Measurements from ENCODE around the gene MAP2K3. TPM values are rescaled to one million over a fixed set of nuclear protein-coding genes. Genes with fewer than 3 reads are reported as not detected.
"Not testable (repeated sequence)": the region's sequence is repeated elsewhere in the genome, so short reads cannot be mapped to it uniquely, and the experiment has no call there.

MAP2K3 gene
- total RNA-seq, 4 donors from 2014 or later = 54.1 to 64.1 (median 55.2) TPM

- intact Hi-C loops (cut with DNase I; ENCODE audit: low total_unique reads) = no loop called here
- TF ChIP-seq, protein P1, sequence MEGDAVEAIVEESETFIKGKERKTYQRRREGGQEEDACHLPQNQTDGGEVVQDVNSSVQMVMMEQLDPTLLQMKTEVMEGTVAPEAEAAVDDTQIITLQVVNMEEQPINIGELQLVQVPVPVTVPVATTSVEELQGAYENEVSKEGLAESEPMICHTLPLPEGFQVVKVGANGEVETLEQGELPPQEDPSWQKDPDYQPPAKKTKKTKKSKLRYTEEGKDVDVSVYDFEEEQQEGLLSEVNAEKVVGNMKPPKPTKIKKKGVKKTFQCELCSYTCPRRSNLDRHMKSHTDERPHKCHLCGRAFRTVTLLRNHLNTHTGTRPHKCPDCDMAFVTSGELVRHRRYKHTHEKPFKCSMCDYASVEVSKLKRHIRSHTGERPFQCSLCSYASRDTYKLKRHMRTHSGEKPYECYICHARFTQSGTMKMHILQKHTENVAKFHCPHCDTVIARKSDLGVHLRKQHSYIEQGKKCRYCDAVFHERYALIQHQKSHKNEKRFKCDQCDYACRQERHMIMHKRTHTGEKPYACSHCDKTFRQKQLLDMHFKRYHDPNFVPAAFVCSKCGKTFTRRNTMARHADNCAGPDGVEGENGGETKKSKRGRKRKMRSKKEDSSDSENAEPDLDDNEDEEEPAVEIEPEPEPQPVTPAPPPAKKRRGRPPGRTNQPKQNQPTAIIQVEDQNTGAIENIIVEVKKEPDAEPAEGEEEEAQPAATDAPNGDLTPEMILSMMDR (IDR thresholded peaks at IDR 0.05) = no peak
- TF ChIP-seq POLR2A (IDR thresholded peaks at IDR 0.05) = no peak
- H3K4me3 ChIP-seq (ENCODE audit: low read depth, poor library complexity, severe bottlenecking) = no peak overlapping the region
- DNase-seq (ENCODE audit: low spot score in 2 of 2) = peak in 1 of 2 donors; percentile 76
- 43 to 50% methylated on average over 7 of the region's 7 CpGs for WGBS, 2 donors
Observed at GRCh38 chr17:21339011-21339410, 54.5 kb downstream of the MAP2K3 start.

GRCh38 chr17:21339571-21339970, 55.1 kb downstream of the MAP2K3 start:
- intact Hi-C loops (cut with DNase I; ENCODE audit: low total_unique reads) = not testable (repeated sequence)
- peak in 1 of 2 donors; percentile 76 for DNase-seq (ENCODE audit: low spot score in 2 of 2)
- 89 to 94% methylated on average over 11 of the region's 11 CpGs for WGBS, 2 donors

DNA sequence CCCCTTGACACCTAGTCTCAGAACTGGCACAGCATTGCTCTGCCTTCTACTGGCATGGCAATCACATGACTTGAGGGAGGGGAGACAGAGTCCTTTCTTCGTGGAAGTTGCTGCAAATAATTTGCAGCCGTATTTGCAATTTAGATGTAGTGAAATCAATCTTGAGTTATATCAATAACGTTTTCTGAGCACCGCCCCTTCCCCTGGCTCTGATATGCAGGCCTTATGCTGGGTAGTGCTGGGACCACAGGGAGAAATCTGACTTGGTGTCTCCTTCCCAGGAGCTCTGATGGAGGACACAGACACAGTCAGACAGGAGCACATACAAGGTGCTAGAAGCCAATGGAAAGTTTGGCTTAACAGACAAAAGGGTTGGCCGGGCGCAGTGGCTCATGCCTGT, 55.9 kb downstream of the MAP2K3 start:
- DNase-seq (ENCODE audit: low spot score in 2 of 2) = peak in 1 of 2 donors; percentile 34
- WGBS, 2 donors = 87 to 89% methylated on average over 6 of the region's 6 CpGs
- H3K4me3 ChIP-seq (ENCODE audit: low read depth, poor library complexity, severe bottlenecking); intact Hi-C loops (cut with DNase I; ENCODE audit: low total_unique reads): not testable (repeated sequence)

More at GRCh38 chr17:21339571-21339970, 55.1 kb downstream of the MAP2K3 start:
- H3K4me3 ChIP-seq (ENCODE audit: low read depth, poor library complexity, severe bottlenecking) = not testable (repeated sequence)

GRCh38 chr17:21341279-21341678, 56.8 kb downstream of the MAP2K3 start:
- peak in 1 of 2 donors; percentile 53 for DNase-seq (ENCODE audit: low spot score in 2 of 2)
- H3K4me3 ChIP-seq (ENCODE audit: low read depth, poor library complexity, severe bottlenecking); intact Hi-C loops (cut with DNase I; ENCODE audit: low total_unique reads): not testable (repeated sequence)
- 84 to 94% methylated on average over 3 to 4 of the region's 4 CpGs for WGBS, 2 donors

DNA sequence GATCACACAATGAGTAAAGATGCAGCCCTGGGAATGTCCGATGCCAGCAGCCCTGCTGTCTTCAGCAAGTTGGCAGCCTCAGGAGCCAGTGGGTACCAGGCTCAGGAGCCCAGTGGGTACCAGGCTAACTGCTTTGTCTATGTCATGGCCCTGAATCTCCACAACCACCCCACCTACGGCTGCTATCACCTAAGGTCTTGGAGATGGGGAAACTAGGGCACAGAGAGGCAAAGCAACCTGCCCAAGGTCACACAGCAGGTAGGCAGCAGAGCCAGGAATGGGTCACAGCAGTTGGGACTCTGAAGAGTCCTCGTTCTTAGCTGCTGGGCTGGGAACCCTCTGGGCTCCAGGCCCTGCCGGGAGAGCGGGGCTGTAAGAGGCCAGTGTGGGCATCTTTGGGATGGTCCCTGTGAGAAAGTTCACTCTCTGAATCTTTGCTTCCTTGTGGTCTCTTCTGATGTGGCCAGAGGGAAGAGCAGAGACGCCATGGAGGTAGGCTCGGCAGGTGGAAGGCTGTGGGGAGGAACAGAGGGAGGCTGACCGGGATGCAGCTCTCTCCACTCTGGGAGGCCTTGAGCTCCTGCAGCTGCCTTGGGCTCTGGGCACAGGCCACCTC, 57.5 kb downstream of the MAP2K3 start:
- 79 to 86% methylated on average over 8 of the region's 8 CpGs for WGBS, 2 donors
- peak in 1 of 2 donors; percentile 60 for DNase-seq (ENCODE audit: low spot score in 2 of 2)
- H3K4me3 ChIP-seq (ENCODE audit: low read depth, poor library complexity, severe bottlenecking); intact Hi-C loops (cut with DNase I; ENCODE audit: low total_unique reads): not testable (repeated sequence)

- intact Hi-C loops (cut with DNase I; ENCODE audit: low total_unique reads); H3K4me3 ChIP-seq (ENCODE audit: low read depth, poor library complexity, severe bottlenecking): not testable (repeated sequence)
- peak in 1 of 2 donors; percentile 80 for DNase-seq (ENCODE audit: low spot score in 2 of 2)
- 71 to 83% methylated on average over 9 to 10 of the region's 11 CpGs for WGBS, 2 donors
Observed at GRCh38 chr17:21343061-21343949, 58.8 kb downstream of the MAP2K3 start.

DNA sequence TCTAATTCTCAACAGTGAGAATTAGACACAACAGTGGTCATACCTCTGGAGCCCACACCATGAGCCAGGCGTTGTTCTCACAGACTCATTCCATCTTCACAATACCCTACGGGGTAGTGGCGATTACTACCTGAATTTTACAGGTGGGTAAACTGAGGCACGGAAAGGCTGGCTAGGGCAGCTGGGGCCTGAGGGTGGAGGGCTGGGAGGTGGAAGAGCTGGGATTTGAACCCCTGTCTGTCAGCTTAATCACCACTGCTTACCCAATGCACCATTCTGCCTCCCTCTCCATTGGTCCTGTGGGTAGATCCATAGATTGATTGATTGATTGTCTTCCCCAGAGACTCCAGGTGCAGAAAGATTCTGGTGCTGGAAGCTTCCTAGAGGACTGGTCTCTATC, 60.3 kb downstream of the MAP2K3 start:
- H3K4me3 ChIP-seq (ENCODE audit: low read depth, poor library complexity, severe bottlenecking); intact Hi-C loops (cut with DNase I; ENCODE audit: low total_unique reads): not testable (repeated sequence)
- peak in 1 of 2 donors; percentile 40 for DNase-seq (ENCODE audit: low spot score in 2 of 2)
- WGBS, 2 donors = 77 to 81% methylated on average over 4 of the region's 4 CpGs

DNA sequence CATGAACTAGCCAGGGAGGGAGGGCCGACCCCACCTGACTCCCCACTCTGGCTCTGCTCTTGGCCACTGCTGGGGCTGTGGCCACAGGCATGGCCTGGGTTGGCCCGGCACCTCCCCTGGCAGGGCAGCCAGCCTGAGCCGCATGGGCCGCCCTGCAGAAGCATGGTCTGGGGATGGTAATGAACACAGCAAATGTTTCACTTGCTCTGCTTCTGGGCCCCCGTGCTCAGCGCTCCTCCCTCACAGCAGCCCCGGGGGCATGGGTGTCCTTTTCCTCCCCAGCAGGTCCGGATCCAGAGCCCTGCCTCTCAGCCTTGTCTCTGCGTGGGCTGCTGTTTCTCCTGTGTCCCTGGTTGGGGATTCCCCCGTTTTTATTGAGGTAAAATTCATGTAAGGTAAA, 60.7 kb downstream of the MAP2K3 start:
- TF ChIP-seq POLR2A (IDR thresholded peaks at IDR 0.05) = no peak
- TF ChIP-seq, protein P1 (IDR thresholded peaks at IDR 0.05) = no peak
- DNase-seq (ENCODE audit: low spot score in 2 of 2) = peak in 1 of 2 donors; percentile 70
- no peak overlapping the region for H3K4me3 ChIP-seq (ENCODE audit: low read depth, poor library complexity, severe bottlenecking)
- 43 to 44% methylated on average over 9 to 10 of the region's 10 CpGs for WGBS, 2 donors
- intact Hi-C loops (cut with DNase I; ENCODE audit: low total_unique reads) = no loop called here

DNA sequence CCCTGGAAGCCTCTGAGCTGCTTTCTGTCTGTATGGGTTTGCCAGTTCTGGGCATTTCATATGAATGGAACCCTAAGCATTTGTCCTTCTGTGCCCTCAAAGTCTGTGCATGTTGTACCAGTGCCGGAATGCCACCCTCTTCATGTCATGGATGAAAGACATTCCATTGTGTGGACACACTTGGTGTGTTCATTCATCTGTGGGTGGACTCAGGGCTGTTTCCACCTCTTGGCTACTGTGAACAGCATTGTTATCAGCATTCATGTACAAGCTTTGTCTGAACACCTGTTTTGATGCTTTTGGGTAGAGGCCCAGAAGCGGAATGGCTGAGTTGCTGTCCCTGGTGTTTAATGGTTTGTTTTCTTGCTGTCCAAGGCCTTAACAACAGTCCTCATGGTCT, 61.6 kb downstream of the MAP2K3 start:
- WGBS, 2 donors = no CpG with 5 or more reads among the region's 2 CpGs
- intact Hi-C loops (cut with DNase I; ENCODE audit: low total_unique reads); DNase-seq (ENCODE audit: low spot score in 2 of 2); H3K4me3 ChIP-seq (ENCODE audit: low read depth, poor library complexity, severe bottlenecking): not testable (repeated sequence)

DNA sequence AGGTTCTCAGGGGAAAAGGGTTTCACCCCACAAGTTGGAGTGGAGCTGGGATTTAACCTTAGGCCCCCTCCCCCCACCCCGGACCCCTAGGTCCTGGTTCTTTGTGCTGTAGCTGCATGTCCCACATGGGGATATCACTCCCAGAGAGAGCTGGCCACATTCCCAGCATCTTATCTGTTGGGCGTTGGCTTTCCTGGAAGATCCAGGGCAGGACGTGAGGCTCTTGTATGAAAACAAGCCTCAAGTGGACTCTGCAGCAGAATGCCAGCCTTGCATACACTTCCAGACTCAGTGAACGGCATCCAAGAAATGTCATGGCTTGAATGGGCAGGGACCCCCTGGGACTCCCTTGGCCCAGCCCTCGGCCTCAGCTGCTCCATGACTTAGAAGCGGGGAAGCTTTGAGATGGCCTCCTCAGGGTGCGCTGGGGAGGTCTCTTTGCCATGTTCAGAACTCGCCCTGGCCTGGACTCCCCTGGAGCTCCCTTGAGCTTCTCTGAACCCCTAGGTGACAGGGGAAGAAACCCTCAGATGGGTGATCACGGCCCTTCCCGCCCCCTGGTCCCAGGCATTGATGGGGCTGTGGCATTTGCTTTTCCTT, 62.2 kb downstream of the MAP2K3 start:
- intact Hi-C loops (cut with DNase I; ENCODE audit: low total_unique reads); H3K4me3 ChIP-seq (ENCODE audit: low read depth, poor library complexity, severe bottlenecking): not testable (repeated sequence)
- 71 to 72% methylated on average over 4 to 6 of the region's 10 CpGs for WGBS, 2 donors
- peak in 1 of 2 donors; percentile 76 for DNase-seq (ENCODE audit: low spot score in 2 of 2)

- DNase-seq (ENCODE audit: low spot score in 2 of 2); intact Hi-C loops (cut with DNase I; ENCODE audit: low total_unique reads); H3K4me3 ChIP-seq (ENCODE audit: low read depth, poor library complexity, severe bottlenecking): not testable (repeated sequence)
- 91 to 95% methylated on average over 6 of the region's 6 CpGs for WGBS, 2 donors
Observed at GRCh38 chr17:21347660-21348059, 63.1 kb downstream of the MAP2K3 start.

- H3K4me3 ChIP-seq (ENCODE audit: low read depth, poor library complexity, severe bottlenecking); intact Hi-C loops (cut with DNase I; ENCODE audit: low total_unique reads): not testable (repeated sequence)
- 48 to 75% methylated on average over 3 to 9 of the region's 14 CpGs for WGBS, 2 donors
- peak in 1 of 2 donors; percentile 71 for DNase-seq (ENCODE audit: low spot score in 2 of 2)
Observed at GRCh38 chr17:21348081-21348925, 63.8 kb downstream of the MAP2K3 start.

Measured in lower leg skin (tissue), 4 donors.